SK-N-SH (cell line): ENCODE data around the gene CCDC40.

Experiments used
- CHD2 ChIP-seq: fragments of 150-350 bp; IDR thresholded peaks from 2 replicates; pipeline ENCODE4 v1.6.1; 2018; ENCODE audit warnings: low read length; ENCODE audit not compliant: partially characterized antibody
- CTCF ChIP-seq: fragments of 200-600 bp; sonication (generic); IDR thresholded peaks from 2 replicates; pipeline ENCODE4 v1.6.1; 2017; ENCODE audit warnings: antibody characterized with exemption, mild to moderate bottlenecking, moderate library complexity
- EZH2phosphoT487 ChIP-seq: fragments of 200-600 bp; sonication (generic); IDR thresholded peaks from 2 replicates; pipeline ENCODE4 v1.6.1; 2017; ENCODE audit warnings: low read depth, mixed run types, mild to moderate bottlenecking, antibody characterized with exemption, moderate library complexity, borderline replicate concordance
- FOXM1 ChIP-seq: IDR thresholded peaks from 2 replicates; pipeline ENCODE4 v1.4.0; 2012; ENCODE audit warnings: low read depth, mild to moderate bottlenecking
- GABPA ChIP-seq: IDR thresholded peaks from 2 replicates; pipeline ENCODE4 v1.4.0; 2012; ENCODE audit warnings: low read depth, mild to moderate bottlenecking
- GATA2 ChIP-seq: sonication (generic); formaldehyde crosslinking; IDR thresholded peaks from 2 replicates; pipeline ENCODE4 v1.5.0; 2020; ENCODE audit warnings: mild to moderate bottlenecking, missing genetic modification reagents
- MAX ChIP-seq: IDR thresholded peaks from 2 replicates; pipeline ENCODE4 v1.4.0; 2012; ENCODE audit warnings: low read depth
- MXI1 ChIP-seq: IDR thresholded peaks from 2 replicates; pipeline ENCODE4 v1.6.1; 2012; ENCODE audit warnings: mild to moderate bottlenecking, low read depth, low read length, improper control_type of control experiment
- NRF1 ChIP-seq: IDR thresholded peaks from 2 replicates; pipeline ENCODE4 v1.6.1; 2012; ENCODE audit warnings: low read depth, mild to moderate bottlenecking, low read length
- POLR2AphosphoS5 ChIP-seq: IDR thresholded peaks from 2 replicates; pipeline ENCODE4 v1.6.1; 2012; ENCODE audit warnings: low read depth, low read length
- RAD21 ChIP-seq: IDR thresholded peaks from 2 replicates; pipeline ENCODE4 v1.6.1; 2012; ENCODE audit warnings: mild to moderate bottlenecking, low read length
- RFX5 ChIP-seq: IDR thresholded peaks from 2 replicates; pipeline ENCODE4 v1.6.1; 2012; ENCODE audit warnings: mild to moderate bottlenecking, improper control_type of control experiment, low read length

GRCh38 chr17:80065478-80066170 lies 29.2 kb downstream of the CCDC40 start:
- TF ChIP-seq GATA2 (CRISPR knock-in tag) (no peak), MAX (no peak), EZH2phosphoT487 (no peak), CHD2 (no peak), CTCF (no peak), POLR2AphosphoS5 (no peak), FOXM1 (no peak), NRF1 (no peak), RAD21 (no peak), RFX5 (no peak), MXI1 (no peak), GABPA (no peak)
